Loucy (cell line): ENCODE results near the gene LYRM4.

ENCODE experiments used
- H2AFZ ChIP-seq: fragments of 200-600 bp; sonication (generic); 2 replicates; pipeline ENCODE4 v1.6.0; 2016; ENCODE audit warnings: antibody characterized with exemption, mild to moderate bottlenecking, low read length, moderate library complexity
- H3F3A ChIP-seq: fragments of 200-600 bp; 2 replicates; pipeline ENCODE4 v1.6.0; 2016; ENCODE audit warnings: antibody characterized with exemption, low read depth, mild to moderate bottlenecking
- H3K27me3 ChIP-seq: fragments of 200-600 bp; sonication (generic); 2 replicates; pipeline ENCODE4 v1.6.1; 2014; ENCODE audit warnings: low read length, mild to moderate bottlenecking; ENCODE audit not compliant: insufficient read depth, poor library complexity, severe bottlenecking
- H3K36me3 ChIP-seq: fragments of 200-600 bp; sonication (generic); 2 replicates; pipeline ENCODE4 v1.6.1; 2016; ENCODE audit warnings: low read length; ENCODE audit not compliant: insufficient read depth
- H3K4me1 ChIP-seq: fragments of 200-600 bp; sonication (generic); 2 replicates; pipeline ENCODE4 v1.5.1; 2014; ENCODE audit warnings: low read length, mild to moderate bottlenecking; ENCODE audit not compliant: insufficient read depth, poor library complexity, severe bottlenecking
- H3K4me2 ChIP-seq: fragments of 200-600 bp; sonication (generic); 2 replicates; pipeline ENCODE4 v1.6.0; 2014; ENCODE audit warnings: antibody characterized with exemption, low read length, low read depth, mild to moderate bottlenecking; ENCODE audit not compliant: poor library complexity, severe bottlenecking
- H3K4me3 ChIP-seq: fragments of 200-600 bp; sonication (generic); 2 replicates; pipeline ENCODE4 v1.5.1; 2014; ENCODE audit warnings: low read length, mild to moderate bottlenecking, mixed read lengths; ENCODE audit not compliant: poor library complexity, severe bottlenecking
- H3K79me2 ChIP-seq: fragments of 200-600 bp; sonication (generic); 2 replicates; pipeline ENCODE4 v1.6.1; 2014; ENCODE audit warnings: low read length; ENCODE audit not compliant: insufficient read depth
- H3K9ac ChIP-seq: fragments of 200-600 bp; sonication (generic); 2 replicates; pipeline ENCODE4 v1.6.0; 2014; ENCODE audit warnings: mild to moderate bottlenecking, low read depth, low read length, moderate library complexity; ENCODE audit not compliant: poor library complexity, severe bottlenecking
- H3K9me2 ChIP-seq: fragments of 200-600 bp; sonication (generic); replicated peaks from 2 replicates; pipeline ENCODE4 v1.6.1; 2016; ENCODE audit warnings: low read depth, low read length, mixed read lengths
- H3K9me3 ChIP-seq: fragments of 200-600 bp; sonication (generic); 2 replicates; pipeline ENCODE4 v1.6.1; 2014; ENCODE audit warnings: mild to moderate bottlenecking, antibody characterized with exemption, low read length, low read depth; ENCODE audit not compliant: insufficient read depth
- H4K20me1 ChIP-seq: fragments of 200-600 bp; sonication (generic); 2 replicates; pipeline ENCODE4 v1.6.0; 2014; ENCODE audit warnings: antibody characterized with exemption, low read length, mild to moderate bottlenecking; ENCODE audit not compliant: insufficient read depth, poor library complexity, severe bottlenecking
- CTCF ChIP-seq: fragments of 200-600 bp; sonication (generic); conservative IDR thresholded peaks from 2 replicates; pipeline ENCODE4 v1.5.1; 2014; ENCODE audit warnings: mild to moderate bottlenecking, antibody characterized with exemption, low read length
- EZH2phosphoT487 ChIP-seq: fragments of 200-600 bp; IDR thresholded peaks from 2 replicates; pipeline ENCODE4 v1.6.1; 2018; ENCODE audit warnings: antibody characterized with exemption, mild to moderate bottlenecking, moderate library complexity, borderline replicate concordance

LYRM4 gene

DNA sequence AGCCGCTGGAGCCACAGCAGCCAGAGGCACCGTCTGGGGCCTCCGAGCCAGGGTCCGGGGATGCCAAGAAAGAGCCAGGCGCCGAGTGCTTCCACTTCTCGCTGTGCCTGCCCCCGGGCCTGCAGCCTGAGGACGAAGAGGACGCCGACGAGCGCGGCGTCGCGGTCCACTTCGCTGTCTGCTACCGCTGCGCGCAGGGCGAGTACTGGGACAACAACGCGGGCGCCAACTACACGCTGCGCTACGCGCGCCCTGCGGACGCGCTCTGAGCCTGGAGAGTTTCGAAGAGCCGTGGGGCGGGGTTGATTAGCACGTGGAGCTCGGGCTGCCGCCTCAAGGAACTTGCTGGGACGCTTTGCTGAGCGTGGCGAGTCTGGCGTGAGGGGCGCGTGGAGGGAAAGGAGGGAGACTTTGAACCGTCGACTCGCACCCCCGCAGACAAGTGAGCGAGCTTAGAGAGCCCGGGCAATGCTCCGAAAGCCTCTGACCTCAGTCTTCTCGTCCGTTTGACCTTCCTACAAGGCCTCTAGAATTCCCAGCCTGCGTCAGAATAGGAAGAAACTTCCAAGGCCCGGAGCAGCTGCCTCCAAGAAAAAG lies 174.4 kb downstream of the LYRM4 start:
- Histone ChIP-seq H2AFZ (no peak overlapping the region), H3K27me3 (no peaks in the 10 kb centered on the region), H3K36me3 (no peaks in the 10 kb centered on the region), H3K9me3 (no peaks in the 10 kb centered on the region), H4K20me1 (no peaks in the 10 kb centered on the region), H3K4me2 (no peak overlapping the region), H3K9ac (no peak overlapping the region), H3F3A (no peaks in the 10 kb centered on the region), H3K9me2 (no peaks in the 10 kb centered on the region), H3K4me1 (peaks cover 10% of the 10 kb centered on the region), H3K79me2 (no peaks in the 10 kb centered on the region), H3K4me3 (no peak overlapping the region)
- TF ChIP-seq EZH2phosphoT487 (no peak), CTCF (no peak)

- H2AFZ ChIP-seq = no peak overlapping the region
- TF ChIP-seq CTCF (no peak), EZH2phosphoT487 (no peak)
- H3K9ac ChIP-seq = no peak overlapping the region
Observed at GRCh38 chr6:5085648-5086293, 175.0 kb downstream of the LYRM4 start.

DNA sequence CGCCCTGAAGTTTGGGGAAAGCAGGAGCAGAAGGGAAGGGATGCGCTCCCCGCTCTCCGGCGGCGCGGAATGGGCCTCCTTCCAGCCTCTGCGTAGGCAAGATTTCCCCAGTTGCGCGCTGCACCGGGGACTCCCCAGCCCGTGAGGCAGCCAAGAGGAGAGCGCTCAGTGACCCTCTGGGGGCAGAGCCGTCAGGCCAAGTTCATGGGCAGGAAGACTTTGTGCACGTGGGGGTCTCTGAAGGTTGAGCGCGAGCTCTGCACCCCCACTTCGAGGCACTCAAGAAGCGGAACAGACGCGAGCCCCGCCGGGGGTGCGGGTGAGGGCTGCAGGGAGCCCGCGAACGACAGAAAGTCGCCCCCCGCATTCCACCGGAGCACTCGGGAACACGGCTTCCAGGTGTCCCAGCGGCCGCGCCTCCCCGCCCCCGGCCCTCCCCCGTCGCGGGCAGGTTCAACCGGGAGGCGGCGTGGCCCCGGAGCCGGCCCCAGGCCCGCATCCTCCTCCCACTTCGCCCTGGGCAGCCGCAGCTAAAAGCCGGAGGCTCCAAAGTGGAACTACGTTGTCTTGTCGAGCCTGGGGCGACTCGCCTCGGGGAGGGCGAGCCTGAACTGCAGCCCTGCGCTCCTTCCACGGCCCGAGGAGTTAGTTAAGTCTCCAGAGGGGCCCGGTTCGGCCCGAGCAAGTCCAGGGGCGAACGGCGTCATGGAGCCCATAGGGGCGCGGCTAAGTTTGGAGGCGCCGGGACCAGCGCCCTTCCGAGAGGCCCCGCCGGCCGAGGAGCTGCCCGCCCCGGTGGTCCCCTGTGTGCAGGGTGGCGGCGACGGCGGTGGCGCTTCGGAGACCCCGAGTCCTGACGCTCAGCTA lies 175.7 kb downstream of the LYRM4 start, which contains the start of gene PPP1R3G:
Gene PPP1R3G (plus strand): TSS at position 561 of the 867 bp plus-strand sequence. CDS start 145 bp downstream, at position 706.
- H3K79me2 ChIP-seq = no peaks in the 10 kb centered on the region
- H3K9ac ChIP-seq = no peak within 1 kb of the TSS
- no peaks in the 10 kb centered on the region for H3K9me3 ChIP-seq
- no peak for TF ChIP-seq CTCF
- no peak for TF ChIP-seq EZH2phosphoT487
- no peaks in the 10 kb centered on the region for H3K36me3 ChIP-seq
- H3K4me2 ChIP-seq = peak within 1 kb of the TSS; percentile 37
- no peaks in the 10 kb centered on the region for H4K20me1 ChIP-seq
- no peaks in the 10 kb centered on the region for H3K27me3 ChIP-seq
- peaks cover 6% of the 10 kb centered on the region for H3K4me1 ChIP-seq
- H2AFZ ChIP-seq = no peak within 1 kb of the TSS
- H3F3A ChIP-seq = no peaks in the 10 kb centered on the region
- H3K4me3 ChIP-seq = peak within 1 kb of the TSS; percentile 38
- H3K9me2 ChIP-seq = no peaks in the 10 kb centered on the region

More at GRCh38 chr6:5085648-5086293, 175.0 kb downstream of the LYRM4 start:
- Histone ChIP-seq H3K9me2 (no peaks in the 10 kb centered on the region), H3F3A (no peaks in the 10 kb centered on the region), H3K36me3 (no peaks in the 10 kb centered on the region), H3K9me3 (no peaks in the 10 kb centered on the region), H3K4me3 (peak overlapping the region; percentile 38), H3K4me2 (no peak overlapping the region), H3K4me1 (peaks cover 10% of the 10 kb centered on the region), H4K20me1 (no peaks in the 10 kb centered on the region), H3K79me2 (no peaks in the 10 kb centered on the region), H3K27me3 (no peaks in the 10 kb centered on the region)
